Stimulated activated CD8-positive, alpha-beta memory T cell treated with anti-CD3 and anti-CD28 coated beads, Interleukin-2, amount 100 ng/mL, for 48 hours (primary cell): ENCODE measurements around the gene ELOVL6.
"Not testable (repeated sequence)": the region's sequence is repeated elsewhere in the genome, so short reads cannot be mapped to it uniquely, and the experiment has no call there.

Source experiments
- DNase-seq, 2 donors: peaks; one replicate each; pipeline ENCODE4 v3.0.0-alpha.2; 2020; ENCODE audit warnings: low read depth in 2 of 2

The ELOVL6 gene

DNA sequence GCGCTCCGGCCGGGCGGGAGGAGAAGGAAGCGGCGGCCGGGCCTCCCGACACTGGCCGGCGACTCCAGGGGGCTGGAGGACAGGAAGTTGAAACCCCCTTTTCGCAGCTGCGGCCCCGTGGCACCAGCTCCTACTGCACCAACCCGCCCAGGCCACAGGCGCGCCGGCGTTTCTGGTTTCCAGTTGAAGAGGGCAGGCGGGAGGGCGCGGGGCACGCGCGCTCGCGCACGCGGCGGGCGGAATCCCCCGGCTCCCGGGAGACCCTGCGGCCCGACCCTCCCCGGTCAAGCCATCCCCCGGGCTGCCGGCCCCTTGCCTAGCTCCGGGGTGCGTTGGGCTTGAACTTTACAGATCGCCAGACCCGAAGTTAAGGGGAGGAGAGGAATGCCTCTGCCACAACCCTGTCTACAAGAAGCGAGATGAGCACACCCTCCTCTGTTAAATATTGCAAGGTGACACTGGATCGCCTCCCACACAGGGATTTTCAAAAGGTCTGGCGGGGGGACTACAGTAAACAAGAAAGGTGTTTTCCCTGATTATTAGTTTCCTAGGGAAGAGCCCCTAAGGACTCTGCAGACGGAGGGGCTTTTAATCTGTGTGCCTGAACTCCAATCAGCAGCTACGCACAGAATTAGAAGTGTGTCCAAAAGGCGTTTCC lies 1.4 kb downstream of the ELOVL6 start:
- peak; percentile 30 to 50 for DNase-seq

DNA sequence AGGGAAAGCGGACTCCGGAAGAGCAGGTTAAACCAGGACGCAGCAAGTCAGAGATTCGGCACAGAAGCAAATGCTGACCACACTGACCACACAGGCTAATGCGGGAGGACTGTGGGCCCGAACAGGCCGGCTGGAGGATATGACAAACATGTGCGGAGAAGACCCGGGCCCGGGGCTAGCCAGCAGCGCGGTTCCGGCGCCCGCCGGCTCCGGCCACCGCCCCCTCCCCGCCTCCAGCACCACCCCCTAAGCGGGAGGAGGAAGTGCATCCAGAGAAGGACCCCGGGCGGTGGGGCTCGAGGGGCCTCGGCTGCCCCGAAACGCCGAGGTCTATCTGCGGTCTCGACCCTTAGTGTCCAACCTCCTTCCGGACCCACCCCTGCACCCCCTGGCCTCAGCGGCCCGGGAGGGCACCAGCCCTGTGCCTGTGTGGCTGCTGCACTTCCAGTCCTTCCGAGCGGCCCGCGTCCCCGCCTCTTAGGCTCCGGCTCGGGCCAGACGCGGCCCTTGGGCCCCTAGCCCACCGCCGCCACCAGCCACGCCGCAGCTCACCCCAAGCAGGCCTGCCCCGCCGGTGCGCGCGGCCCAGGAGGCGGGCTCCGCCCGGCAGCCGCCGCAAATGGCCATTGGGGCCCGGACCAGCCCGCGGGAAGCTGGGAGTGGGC lies 2.1 kb downstream of the ELOVL6 start:
- peak; percentile 26 to 44 for DNase-seq

DNA sequence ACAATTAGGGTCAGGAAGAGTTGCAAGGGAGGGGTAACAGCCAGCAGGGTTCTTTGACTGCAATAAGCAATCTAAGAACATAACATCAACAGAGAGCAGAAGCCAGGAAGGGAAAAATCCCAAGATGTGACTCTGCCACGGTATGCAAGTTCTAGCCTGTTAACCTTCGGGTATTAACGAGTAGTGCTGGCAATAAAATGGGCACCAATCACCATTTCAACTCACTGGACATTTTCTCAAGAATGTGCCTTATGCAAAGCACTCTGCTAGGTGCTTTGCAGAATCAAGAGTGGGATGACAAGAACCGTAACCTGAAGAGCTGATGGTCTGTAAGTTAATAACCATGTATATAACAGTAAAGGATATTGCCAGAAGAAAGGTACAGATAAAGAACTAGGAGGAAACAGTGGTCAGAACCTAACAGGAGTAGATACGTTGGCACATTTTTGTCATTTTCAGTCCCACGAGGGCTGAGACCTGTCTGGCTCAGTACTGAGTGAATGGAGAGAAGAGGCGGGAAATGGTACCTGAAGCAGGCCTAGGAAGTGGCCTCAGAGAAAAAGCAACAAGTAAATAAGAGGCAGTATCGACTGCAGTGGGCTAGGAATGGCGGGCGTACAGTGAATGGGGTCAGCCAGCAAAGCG lies 2.7 kb downstream of the ELOVL6 start:
- no peak for DNase-seq

DNA sequence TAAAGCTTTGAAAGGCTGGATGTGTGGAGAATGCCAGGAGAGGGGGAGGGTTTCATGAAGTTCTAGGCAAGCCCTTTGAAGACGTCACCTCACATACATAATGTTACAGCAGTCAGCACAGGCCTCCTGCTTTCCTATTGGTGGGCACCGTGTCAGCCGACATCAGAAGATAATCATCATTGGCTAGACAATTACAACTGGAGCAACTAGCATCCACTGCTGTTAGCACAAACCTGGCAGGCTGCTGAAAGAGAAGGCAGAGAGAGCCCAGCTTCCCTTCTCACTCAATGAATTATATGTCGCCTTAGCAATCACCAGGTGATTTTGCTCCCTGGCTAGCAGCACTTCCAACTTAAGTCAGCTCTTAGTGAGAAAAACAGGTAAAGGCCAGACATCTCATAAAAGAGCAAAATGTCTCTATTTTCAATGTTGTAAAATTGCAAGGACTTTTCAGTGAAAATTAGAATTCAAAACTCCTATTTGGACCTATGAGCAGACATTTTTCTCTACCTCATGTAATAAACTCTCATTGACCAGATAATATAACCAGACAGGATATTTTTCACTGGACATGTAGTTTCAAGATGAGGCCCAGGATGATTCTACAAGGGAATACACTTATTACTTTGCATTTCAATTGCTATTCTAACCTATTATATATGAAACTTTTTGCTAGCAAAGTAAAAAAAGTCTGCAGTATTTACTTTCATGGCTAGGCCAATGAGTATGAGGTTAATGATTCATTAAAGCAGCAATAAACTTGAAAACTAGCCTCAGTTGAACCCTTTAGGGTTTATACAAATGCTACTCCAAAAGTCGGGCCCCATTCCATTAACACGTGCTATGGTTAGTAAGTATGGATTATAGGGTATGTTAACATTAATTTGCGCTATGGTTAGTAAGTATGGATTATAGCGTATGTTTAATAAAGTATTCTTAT lies 4.3 kb downstream of the ELOVL6 start:
- DNase-seq = peak; percentile 46 to 52

DNA sequence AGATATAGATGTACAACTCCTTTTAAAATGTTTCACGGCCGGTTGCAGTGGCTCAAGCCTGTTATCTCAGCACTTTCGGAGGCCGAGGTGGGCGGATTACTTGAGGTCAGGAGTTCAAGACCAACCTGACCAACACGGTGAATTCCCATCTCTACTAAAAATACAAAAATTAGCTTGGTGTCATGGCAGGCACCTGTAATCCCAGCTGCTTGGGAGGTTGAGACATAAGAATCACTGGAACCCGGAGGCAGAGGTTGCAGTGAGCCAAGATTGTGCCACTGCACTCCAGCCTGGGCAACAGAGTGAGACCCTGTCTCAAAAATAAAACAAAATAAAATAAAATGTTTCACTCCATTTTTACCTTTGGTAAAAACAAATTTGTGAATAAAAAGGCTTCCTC lies 5.1 kb downstream of the ELOVL6 start:
- DNase-seq = not testable (repeated sequence)

DNA sequence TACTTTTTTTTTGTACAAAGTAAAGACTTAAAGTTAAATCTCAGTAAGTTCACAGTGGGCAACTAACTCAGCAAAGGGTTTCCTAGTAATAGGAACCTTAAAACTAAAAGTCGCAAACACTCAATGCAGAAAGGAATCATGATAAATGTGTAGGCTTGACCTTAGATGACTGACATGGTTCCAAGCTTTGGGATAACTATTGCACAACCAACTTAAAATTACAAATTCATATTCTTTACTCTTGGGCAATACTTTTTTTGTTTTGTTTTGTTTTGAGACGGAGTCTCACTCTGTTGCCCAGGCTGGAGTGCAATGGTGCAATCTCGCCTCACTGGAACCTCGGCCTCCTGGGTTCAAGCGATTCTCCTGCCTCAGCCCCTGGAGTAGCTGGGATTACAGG lies 8.2 kb downstream of the ELOVL6 start:
- DNase-seq = no peak

DNA sequence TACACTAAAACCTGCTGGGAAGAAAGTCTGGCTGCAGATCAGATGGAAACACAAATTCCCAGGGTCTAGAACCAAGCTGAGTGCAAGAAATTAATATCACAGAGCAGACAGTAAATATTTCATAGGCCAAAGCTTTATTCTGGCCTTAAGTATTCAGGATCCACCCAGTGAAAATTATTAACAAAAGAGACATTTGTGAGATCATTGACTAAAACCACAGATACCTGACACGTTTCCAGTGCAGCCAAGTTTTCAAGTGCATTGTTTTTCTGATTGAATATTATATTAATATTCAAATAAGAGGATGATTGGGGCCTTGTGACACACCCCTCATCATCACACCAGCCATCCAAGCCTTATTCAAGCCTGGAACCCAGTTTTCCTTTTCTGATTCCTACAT lies 10.3 kb downstream of the ELOVL6 start:
- no peak for DNase-seq

DNA sequence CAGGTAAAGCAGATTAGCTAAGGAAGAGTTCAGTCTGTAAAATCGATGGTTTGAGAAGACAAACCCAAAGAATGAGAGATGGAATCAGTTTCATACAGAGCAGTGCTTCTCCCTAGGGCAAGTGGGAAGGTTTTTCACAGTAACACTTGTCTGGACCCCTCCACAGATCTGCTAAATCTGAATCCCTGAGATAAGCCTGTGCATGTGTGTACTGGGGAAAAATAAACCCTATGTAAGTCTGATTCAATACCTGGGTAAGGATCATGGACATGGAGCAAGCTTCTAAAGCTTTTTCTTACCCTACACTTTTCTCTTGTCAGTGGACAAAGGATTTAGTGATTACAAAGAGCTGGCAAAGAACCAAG lies 13.6 kb downstream of the ELOVL6 start:
- DNase-seq = no peak

DNA sequence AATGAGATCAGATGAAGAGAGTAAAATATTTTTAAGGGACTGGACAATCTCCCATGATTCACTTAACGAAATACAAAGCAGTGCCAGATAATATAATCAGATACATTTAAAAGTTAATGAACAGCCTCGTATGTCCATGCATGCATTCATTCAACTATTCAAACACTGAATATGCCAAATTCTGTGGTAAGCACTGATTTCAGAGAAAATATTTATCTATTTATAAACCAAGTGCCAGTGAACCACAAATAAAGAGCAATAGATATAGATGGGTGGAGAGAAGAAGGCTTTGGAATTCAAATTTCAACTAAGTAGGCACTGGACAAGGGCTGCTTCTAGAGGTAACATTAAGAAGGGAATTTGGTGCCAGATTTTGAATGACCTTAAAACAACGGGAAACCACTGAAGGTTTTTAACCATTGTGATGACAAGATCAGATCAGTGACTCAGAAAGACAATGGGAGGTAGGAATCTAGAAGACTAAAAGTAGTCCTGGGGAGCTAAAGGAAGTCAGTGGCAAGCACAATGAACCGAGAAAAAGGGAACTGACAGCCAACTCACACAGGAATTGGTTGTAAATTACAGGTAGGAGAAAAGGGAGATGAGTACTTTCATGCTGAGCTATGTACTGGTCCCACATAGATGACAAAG lies 14.2 kb downstream of the ELOVL6 start:
- DNase-seq = no peak

DNA sequence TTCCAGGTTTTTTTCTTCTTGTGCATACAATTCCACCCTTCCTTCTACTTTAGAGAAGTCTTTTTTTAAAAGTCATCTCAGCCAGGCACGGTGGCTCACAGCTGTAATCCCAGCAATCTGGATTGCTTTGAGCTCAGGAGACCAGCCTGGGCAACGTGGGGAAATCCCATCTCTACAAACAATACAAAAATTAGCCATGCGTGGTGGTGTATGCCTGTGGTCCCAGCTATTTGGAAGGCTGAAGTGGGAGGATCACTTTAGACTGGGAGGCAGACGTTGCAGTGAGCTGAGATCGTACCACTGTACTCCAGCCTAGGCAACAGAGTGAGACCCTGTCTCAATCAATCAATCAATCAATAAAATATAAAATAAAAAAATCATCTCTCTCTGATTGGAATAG lies 14.8 kb downstream of the ELOVL6 start:
- DNase-seq = no peak

DNA sequence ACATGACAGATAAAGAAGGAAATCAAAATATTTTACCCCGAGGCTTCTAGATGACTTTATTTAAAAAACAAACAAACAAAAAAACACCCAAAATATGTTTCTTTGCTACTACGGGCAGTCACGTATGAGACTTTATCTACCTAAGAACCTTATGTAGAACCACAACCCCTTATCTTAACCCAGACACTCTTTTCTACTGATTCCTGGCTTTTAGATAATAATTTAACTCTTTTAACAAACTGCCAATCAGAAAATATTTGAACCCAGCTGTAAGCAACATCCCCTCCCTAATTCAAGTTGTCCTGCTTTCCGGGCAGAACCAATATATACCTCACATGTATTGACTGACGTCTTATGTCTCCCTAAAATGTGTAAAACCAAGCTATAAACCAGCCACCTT lies 15.4 kb downstream of the ELOVL6 start:
- DNase-seq = no peak

DNA sequence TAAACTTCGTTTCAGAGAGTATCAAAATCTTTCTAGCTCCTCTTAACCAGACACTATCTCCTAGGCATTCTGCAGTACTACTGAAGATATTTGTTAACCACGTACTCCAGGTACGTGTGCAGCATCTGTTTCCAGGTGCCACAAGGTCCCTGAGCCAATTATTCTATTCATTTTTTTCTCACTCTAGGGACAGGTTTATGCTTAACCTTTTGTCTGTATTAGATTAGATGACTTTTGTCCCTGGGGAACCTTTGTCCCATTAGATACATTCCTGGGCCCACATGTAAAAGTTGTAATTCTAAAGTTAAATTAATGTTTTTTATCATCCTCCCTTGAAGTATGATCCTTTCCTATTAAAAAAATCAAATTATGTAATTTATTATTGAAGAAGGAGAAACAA lies 16.5 kb downstream of the ELOVL6 start:
- DNase-seq = no peak

DNA sequence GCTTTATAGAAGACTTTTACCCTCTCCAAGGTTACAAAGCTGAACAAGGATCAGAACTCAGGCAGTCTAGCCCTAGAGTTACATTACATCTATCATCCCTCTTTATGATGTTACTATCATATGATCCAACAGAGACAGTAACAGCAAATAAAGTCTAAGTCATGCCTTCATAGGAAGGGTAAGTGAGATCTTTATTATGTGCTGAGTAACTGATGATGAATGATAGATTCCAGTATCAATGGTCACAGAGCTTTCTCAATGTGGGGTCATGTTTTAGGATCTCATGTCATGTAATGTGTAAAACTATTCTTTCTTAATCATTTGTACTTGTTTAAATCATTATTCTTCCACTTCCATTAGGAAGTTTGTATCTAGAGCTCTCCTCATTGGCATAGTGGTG lies 22.8 kb downstream of the ELOVL6 start:
- no peak for DNase-seq

DNA sequence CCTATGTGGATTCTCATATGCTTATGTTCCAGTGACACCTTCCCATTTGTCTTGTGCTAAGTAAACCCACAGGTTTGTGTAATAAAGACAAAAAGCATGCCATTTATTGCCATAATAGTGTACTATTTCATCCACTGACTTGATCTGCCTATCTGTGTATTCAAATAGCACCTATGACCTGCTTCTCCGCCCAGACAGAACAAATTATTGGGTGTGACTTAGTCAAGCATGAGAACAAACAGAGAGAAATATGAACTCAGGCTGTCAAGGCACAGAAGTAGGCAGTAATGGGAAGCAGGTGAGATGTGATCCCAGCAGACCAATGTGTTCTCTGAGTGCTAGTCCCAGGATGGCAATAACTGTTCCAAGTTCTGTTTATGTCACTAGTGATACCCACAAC lies 25.4 kb downstream of the ELOVL6 start:
- DNase-seq = no peak

DNA sequence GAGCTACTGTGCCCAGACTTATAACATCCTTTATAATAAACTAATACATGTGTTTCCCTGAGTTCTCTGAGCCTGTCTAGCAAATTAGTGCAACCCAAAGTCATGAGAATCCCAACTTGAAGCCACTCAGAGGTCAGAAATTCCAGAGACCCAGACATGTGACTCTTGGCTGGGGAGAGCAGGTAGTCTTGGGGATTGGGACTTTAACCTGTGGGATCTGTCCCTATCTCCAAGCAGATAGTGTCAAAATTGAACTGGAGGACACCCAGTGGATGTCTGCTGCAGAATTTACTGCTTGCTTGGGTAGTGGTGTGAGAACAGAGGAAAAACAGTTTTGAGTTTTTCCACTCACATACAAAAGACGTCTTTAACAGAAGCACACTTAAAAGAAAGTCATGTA lies 26.4 kb downstream of the ELOVL6 start:
- no peak for DNase-seq

DNA sequence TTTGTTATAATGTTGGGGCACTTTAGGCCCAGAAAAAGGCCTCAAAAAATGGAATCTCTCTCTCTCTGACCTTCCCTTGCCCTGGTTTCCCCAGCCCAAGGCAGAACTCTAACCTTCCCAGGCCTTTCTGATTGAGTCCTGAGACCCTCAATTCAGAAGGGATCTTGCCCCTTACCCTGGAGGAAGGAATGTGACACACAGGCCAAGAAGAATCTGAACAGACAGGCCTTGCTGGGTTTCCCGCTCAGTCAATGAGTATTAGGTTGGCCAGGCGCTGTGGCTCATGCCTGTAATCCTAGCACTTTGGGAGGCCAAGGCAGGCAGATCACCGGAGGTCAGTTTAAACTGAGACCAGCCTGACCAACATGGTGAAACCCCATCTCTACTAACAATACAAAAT lies 27.6 kb downstream of the ELOVL6 start:
- no peak for DNase-seq

DNA sequence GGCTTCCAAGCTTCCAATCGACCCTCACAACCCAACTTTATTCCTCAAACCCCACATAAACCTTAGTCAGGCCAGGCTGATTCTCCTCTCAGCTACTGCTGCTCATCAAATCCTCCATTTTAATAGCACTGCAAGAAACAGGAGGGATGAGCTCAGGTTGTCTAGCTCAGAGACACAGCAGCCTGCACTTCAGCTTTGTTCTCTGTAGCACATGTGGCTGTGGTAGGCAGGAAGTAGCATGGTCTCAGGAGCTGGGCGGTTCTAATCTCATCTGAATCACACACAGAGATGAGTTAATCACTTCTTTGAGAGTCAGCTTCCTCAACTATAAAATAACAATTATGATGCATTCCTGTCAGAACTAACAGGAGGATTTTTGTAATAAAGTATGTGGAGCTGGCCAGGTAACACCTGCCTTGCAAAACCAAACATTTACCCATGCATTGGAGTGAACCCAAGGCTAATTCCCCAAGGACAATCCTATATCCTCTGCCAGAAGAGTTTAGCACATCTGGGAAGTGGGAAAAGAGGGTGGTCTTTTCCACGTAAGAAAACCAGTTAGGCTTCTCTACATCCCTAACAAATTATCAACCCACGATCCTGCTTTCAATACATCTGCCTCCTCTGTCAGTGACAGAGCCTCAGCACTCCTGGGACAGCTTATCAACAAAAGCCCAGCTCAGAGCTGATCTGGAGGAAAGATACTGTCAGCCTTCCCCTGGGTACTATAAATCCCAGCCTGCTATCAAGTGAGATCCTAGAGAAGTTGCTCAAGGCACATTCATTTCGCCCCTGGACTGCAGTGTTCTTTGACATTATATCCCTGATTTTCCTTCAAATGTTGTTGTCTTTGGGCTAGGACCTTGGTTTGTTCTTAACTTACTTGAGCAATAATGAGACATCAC lies 32.8 kb downstream of the ELOVL6 start:
- peak; percentile 16 to 19 for DNase-seq

DNA sequence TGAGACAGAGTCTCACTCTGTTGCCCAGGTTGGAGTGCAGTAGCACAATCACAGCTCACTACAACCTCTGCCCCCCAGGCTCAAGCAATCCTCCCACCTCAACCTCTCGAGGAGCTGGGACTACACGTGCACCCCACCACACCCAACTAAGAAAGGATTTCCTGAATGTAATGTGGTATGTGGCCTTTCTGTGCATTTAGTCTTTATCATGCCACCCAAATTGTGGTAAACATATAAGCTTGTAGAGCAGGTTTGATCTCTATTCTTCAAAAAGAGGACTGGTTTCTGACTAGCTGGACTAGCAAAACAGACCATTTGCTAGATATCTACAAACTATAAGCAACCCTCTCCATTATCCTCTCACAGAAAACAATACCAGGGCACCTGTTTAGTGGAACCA lies 33.6 kb downstream of the ELOVL6 start:
- no peak for DNase-seq

DNA sequence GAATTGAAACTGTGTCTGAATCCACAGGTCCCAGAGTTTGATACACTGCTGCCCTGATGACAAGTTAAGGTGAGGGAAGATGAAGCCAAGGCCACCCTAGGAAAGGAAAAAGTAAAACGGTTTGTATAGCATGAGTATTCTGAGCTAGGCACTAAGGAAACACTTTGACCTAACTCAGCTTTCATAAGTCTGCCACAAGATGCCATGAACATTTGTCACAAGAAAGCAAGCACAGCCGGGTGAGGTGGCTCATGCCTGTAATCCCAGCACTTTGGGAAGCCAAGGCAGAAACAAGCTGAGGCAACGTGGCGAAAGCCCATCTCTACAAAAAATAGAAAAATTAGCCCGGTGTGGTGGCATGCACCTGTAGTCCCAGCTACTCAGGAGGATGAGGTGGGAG lies 34.2 kb downstream of the ELOVL6 start:
- no peak for DNase-seq

DNA sequence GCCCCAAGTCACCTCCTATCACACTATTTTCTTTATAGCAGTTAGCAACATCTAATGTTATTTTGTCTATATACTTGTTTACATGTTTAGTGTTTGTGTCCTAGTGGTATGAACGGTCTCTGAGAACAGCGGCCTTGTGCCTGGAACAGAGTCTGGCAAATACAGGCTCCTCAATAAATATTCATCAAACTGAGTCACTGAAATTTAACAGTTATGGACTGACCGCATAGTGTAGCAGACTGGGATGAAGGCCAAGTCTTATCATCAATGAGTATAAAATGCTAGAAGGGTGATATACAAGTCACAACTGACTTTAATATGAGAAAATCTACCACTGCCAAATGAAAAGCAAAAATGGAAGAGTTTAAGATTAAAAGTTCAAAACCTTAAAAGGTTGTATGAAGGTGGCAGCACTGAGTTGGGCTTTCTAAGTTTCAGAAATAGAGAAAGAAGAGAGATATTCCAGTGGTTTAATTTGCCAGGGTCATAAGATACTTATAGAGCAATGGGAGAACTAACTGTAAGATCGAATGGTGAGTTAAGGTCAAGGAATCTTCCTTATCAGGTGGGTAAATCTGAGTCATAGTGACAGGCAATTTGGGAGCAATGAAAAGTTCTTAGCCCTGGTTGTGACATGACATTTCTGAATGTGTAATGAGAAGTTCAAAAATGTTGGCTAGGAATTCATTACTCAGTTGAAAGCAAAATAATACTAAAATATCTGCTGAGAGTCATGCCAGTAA lies 34.9 kb downstream of the ELOVL6 start:
- no peak for DNase-seq
